Dendritic cell treated with granulocyte-macrophage colony-stimulating factor and Interleukin-4, amounts not matched to agents 40 ng/mL and 50 ng/mL, for 4 days (primary cell): ENCODE data around the gene GRIA4.
"Not testable (repeated sequence)": the region's sequence is repeated elsewhere in the genome, so short reads cannot be mapped to it uniquely, and the experiment has no call there.

ENCODE experiments used
- H3K27ac Mint-ChIP-seq: one replicate; pipeline ENCODE4 v1.8.0; 2022; ENCODE audit warnings: mild to moderate bottlenecking, mixed read lengths
- H3K27me3 Mint-ChIP-seq: one replicate; pipeline ENCODE4 v1.8.0; 2022; ENCODE audit warnings: mild to moderate bottlenecking, mixed read lengths
- H3K36me3 Mint-ChIP-seq: one replicate; pipeline ENCODE4 v1.8.0; 2022; ENCODE audit warnings: low read depth, mixed read lengths
- H3K4me1 Mint-ChIP-seq: one replicate; pipeline ENCODE4 v1.8.0; 2022; ENCODE audit warnings: low read depth, mixed read lengths
- H3K4me3 Mint-ChIP-seq: one replicate; pipeline ENCODE4 v1.8.0; 2022; ENCODE audit warnings: mild to moderate bottlenecking, moderate library complexity, mixed read lengths
- H3K9me3 Mint-ChIP-seq: one replicate; pipeline ENCODE4 v1.8.0; 2022; ENCODE audit warnings: mixed read lengths
- intact Hi-C: fragments of 100-400 bp; cut with micrococcal nuclease; formaldehyde crosslinking; loops from one replicate; pipeline ENCODE4 v1.15.0; 2022

GRIA4 gene

GRCh38 chr11:105975128-105975527 lies 365.3 kb downstream of the GRIA4 start:
- Mint-ChIP-seq H3K4me1 (no peaks in the 10 kb centered on the region), H3K4me3 (no peak overlapping the region), H3K36me3 (no peaks in the 10 kb centered on the region), H3K27ac (no peak overlapping the region), H3K9me3 (no peaks in the 10 kb centered on the region), H3K27me3 (no peaks in the 10 kb centered on the region)
- intact Hi-C loops: no loop called here

GRCh38 chr11:105979997-105980703 lies 370.3 kb downstream of the GRIA4 start:
- Mint-ChIP-seq H3K27ac (no peak overlapping the region), H3K4me1 (no peaks in the 10 kb centered on the region), H3K27me3 (no peaks in the 10 kb centered on the region), H3K36me3 (no peaks in the 10 kb centered on the region), H3K9me3 (peaks cover 10% of the 10 kb centered on the region), H3K4me3 (no peak overlapping the region)
- intact Hi-C loops: no loop called here

- H3K27ac Mint-ChIP-seq: no peak overlapping the region
- no peaks in the 10 kb centered on the region for H3K36me3 Mint-ChIP-seq
- H3K27me3 Mint-ChIP-seq: no peaks in the 10 kb centered on the region
- no peak overlapping the region for H3K4me3 Mint-ChIP-seq
- H3K4me1 Mint-ChIP-seq: no peaks in the 10 kb centered on the region
- H3K9me3 Mint-ChIP-seq: peaks cover 4% of the 10 kb centered on the region
- intact Hi-C loops: no loop called here
Measured at GRCh38 chr11:105986554-105986953, 376.7 kb downstream of the GRIA4 start.

GRCh38 chr11:105988197-105988596 lies 378.3 kb downstream of the GRIA4 start:
- intact Hi-C loops: no loop called here
- Mint-ChIP-seq H3K27me3 (no peaks in the 10 kb centered on the region), H3K9me3 (peaks cover 4% of the 10 kb centered on the region), H3K4me3 (no peak overlapping the region), H3K4me1 (no peaks in the 10 kb centered on the region), H3K36me3 (no peaks in the 10 kb centered on the region), H3K27ac (no peak overlapping the region)

GRCh38 chr11:105989124-105989523 lies 379.3 kb downstream of the GRIA4 start:
- H3K27me3 Mint-ChIP-seq: no peaks in the 10 kb centered on the region
- H3K9me3 Mint-ChIP-seq: peaks cover 13% of the 10 kb centered on the region
- intact Hi-C loops: no loop called here
- no peaks in the 10 kb centered on the region for H3K4me1 Mint-ChIP-seq
- H3K36me3 Mint-ChIP-seq: peaks cover 5% of the 10 kb centered on the region
- H3K27ac Mint-ChIP-seq: no peak overlapping the region
- H3K4me3 Mint-ChIP-seq: no peak overlapping the region

GRCh38 chr11:105991888-105992287 lies 382.0 kb downstream of the GRIA4 start:
- H3K9me3 Mint-ChIP-seq: peaks cover 20% of the 10 kb centered on the region
- no peak overlapping the region for H3K4me3 Mint-ChIP-seq
- intact Hi-C loops: no loop called here

GRCh38 chr11:106001304-106002012 lies 391.6 kb downstream of the GRIA4 start:
- Mint-ChIP-seq H3K9me3 (peaks cover 76% of the 10 kb centered on the region), H3K4me3 (no peak overlapping the region), H3K36me3 (peaks cover 75% of the 10 kb centered on the region), H3K27me3 (no peaks in the 10 kb centered on the region), H3K27ac (no peak overlapping the region), H3K4me1 (peaks cover 6% of the 10 kb centered on the region)
- intact Hi-C loops: no loop called here

More at GRCh38 chr11:105991888-105992287, 382.0 kb downstream of the GRIA4 start:
- H3K27ac Mint-ChIP-seq: no peak overlapping the region
- H3K4me1 Mint-ChIP-seq: peaks cover 2% of the 10 kb centered on the region
- no peaks in the 10 kb centered on the region for H3K27me3 Mint-ChIP-seq
- peaks cover 27% of the 10 kb centered on the region for H3K36me3 Mint-ChIP-seq

GRCh38 chr11:106003094-106003493 lies 393.2 kb downstream of the GRIA4 start:
- intact Hi-C loops, H3K4me3 Mint-ChIP-seq, H3K27me3 Mint-ChIP-seq, H3K4me1 Mint-ChIP-seq, H3K27ac Mint-ChIP-seq: not testable (repeated sequence)
- H3K9me3 Mint-ChIP-seq: peaks cover 71% of the 10 kb centered on the region
- H3K36me3 Mint-ChIP-seq: peaks cover 75% of the 10 kb centered on the region

GRCh38 chr11:106011481-106011880 lies 401.6 kb downstream of the GRIA4 start:
- Mint-ChIP-seq H3K4me3 (no peak overlapping the region), H3K9me3 (peaks cover 34% of the 10 kb centered on the region), H3K27ac (no peak overlapping the region), H3K27me3 (no peaks in the 10 kb centered on the region), H3K4me1 (peaks cover 4% of the 10 kb centered on the region), H3K36me3 (peaks cover 74% of the 10 kb centered on the region)
- intact Hi-C loops: no loop called here

GRCh38 chr11:106012744-106013143 lies 402.9 kb downstream of the GRIA4 start:
- Mint-ChIP-seq H3K27me3 (no peaks in the 10 kb centered on the region), H3K9me3 (peaks cover 23% of the 10 kb centered on the region), H3K4me1 (peaks cover 6% of the 10 kb centered on the region), H3K36me3 (peaks cover 61% of the 10 kb centered on the region), H3K27ac (no peak overlapping the region), H3K4me3 (no peak overlapping the region)
- intact Hi-C loops: no loop called here

GRCh38 chr11:106014035-106014434 lies 404.2 kb downstream of the GRIA4 start:
- Mint-ChIP-seq H3K4me1 (peaks cover 10% of the 10 kb centered on the region), H3K27me3 (no peaks in the 10 kb centered on the region), H3K9me3 (peaks cover 23% of the 10 kb centered on the region), H3K36me3 (peaks cover 55% of the 10 kb centered on the region), H3K4me3 (no peak overlapping the region), H3K27ac (no peak overlapping the region)
- intact Hi-C loops: no loop called here

GRCh38 chr11:106014620-106015019 lies 404.7 kb downstream of the GRIA4 start:
- Mint-ChIP-seq H3K4me3 (no peak overlapping the region), H3K4me1 (peaks cover 15% of the 10 kb centered on the region), H3K27me3 (no peaks in the 10 kb centered on the region), H3K36me3 (peaks cover 53% of the 10 kb centered on the region), H3K27ac (no peak overlapping the region), H3K9me3 (peaks cover 19% of the 10 kb centered on the region)
- intact Hi-C loops: no loop called here

- Mint-ChIP-seq H3K27me3 (no peaks in the 10 kb centered on the region), H3K36me3 (peaks cover 53% of the 10 kb centered on the region), H3K4me1 (peaks cover 19% of the 10 kb centered on the region), H3K4me3 (no peak overlapping the region), H3K27ac (no peak overlapping the region), H3K9me3 (peaks cover 16% of the 10 kb centered on the region)
- intact Hi-C loops: no loop called here
Measured at GRCh38 chr11:106015066-106015465, 405.2 kb downstream of the GRIA4 start.

- intact Hi-C loops: no loop called here
- Mint-ChIP-seq H3K27ac (no peak overlapping the region), H3K4me3 (no peak overlapping the region), H3K9me3 (no peaks in the 10 kb centered on the region), H3K4me1 (peaks cover 28% of the 10 kb centered on the region), H3K36me3 (peaks cover 47% of the 10 kb centered on the region), H3K27me3 (no peaks in the 10 kb centered on the region)
Measured at GRCh38 chr11:106017093-106017492, 407.2 kb downstream of the GRIA4 start.
